Measurements from ENCODE around the gene KHDC1L. TPM values are rescaled to one million over a fixed set of nuclear protein-coding genes. Genes with fewer than 3 reads are reported as not detected.

The KHDC1L gene
- total RNA-seq, 1 experiment from 2014 or later, result not detected

- Histone ChIP-seq H4K8ac (replicated peaks; ENCODE audit: insufficient read length, low read depth, low read length) (no peak overlapping the region), H2BK15ac (ENCODE audit: low read depth, low read length) (no peak overlapping the region), H3K9me3 (ENCODE audit: control insufficient read depth, low read depth, low read length) (no peaks in the 10 kb centered on the region), H3K4ac (ENCODE audit: low read depth, low read length) (no peak overlapping the region), H3K56ac (ENCODE audit: insufficient read length, low read depth, low read length) (no peak overlapping the region), H3K79me1 (ENCODE audit: insufficient read depth, low read depth, low read length, poor library complexity, severe bottlenecking) (no peaks in the 10 kb centered on the region), H3K23me2 (ENCODE audit: insufficient read length, low read depth, low read length, poor library complexity, severe bottlenecking) (no peaks in the 10 kb centered on the region), H2BK5ac (ENCODE audit: insufficient read length, low read length) (no peak overlapping the region), H3K79me2 (ENCODE audit: insufficient read depth, low read length) (no peaks in the 10 kb centered on the region), H2BK120ac (ENCODE audit: low read depth, low read length, poor library complexity, severe bottlenecking) (no peak overlapping the region), H4K20me1 (ENCODE audit: control insufficient read depth, insufficient read depth, insufficient read length) (no peaks in the 10 kb centered on the region), H3K23ac (ENCODE audit: insufficient read length, low read depth, low read length) (no peak overlapping the region), H3K9ac (ENCODE audit: extremely low read depth, insufficient read length, low read length) (no peak overlapping the region), H3K14ac (ENCODE audit: insufficient read depth, low read length) (no peak overlapping the region), H3K27me3 (ENCODE audit: insufficient read depth, low read length) (no peaks in the 10 kb centered on the region), H3K4me2 (ENCODE audit: insufficient read depth, insufficient read length, low read length) (no peak overlapping the region), H3K27ac (ENCODE audit: insufficient read length, low read depth, low read length) (no peak overlapping the region), H2BK20ac (ENCODE audit: low read depth, low read length, poor library complexity, severe bottlenecking) (no peak overlapping the region), H3K18ac (ENCODE audit: insufficient read length, low read depth, low read length) (no peak overlapping the region), H4K91ac (ENCODE audit: insufficient read length, low read depth, low read length) (no peak overlapping the region), H4K5ac (ENCODE audit: insufficient read length, low read depth, low read length) (no peak overlapping the region), H2AFZ (ENCODE audit: low read length) (no peak overlapping the region), H3K4me1 (ENCODE audit: insufficient read depth, low read length) (no peaks in the 10 kb centered on the region), H3T11ph (ENCODE audit: low read length) (no peak overlapping the region), H2AK5ac (ENCODE audit: insufficient read length, low read length) (no peak overlapping the region), H2BK12ac (ENCODE audit: insufficient read length, low read depth, low read length) (no peak overlapping the region)
- no peak for TF ChIP-seq CTCF (conservative IDR thresholded peaks at IDR 0.05)
- no peak for DNase-seq
- Mint-ChIP-seq H3K9me3 (no peaks in the 10 kb centered on the region), H3K36me3 (ENCODE audit: insufficient read depth in 1 of 3, low read depth in 3 of 3) (no peaks in the 10 kb centered on the region), H3K27ac (no peak overlapping the region), H3K4me1 (no peaks in the 10 kb centered on the region), H3K27me3 (ENCODE audit: low read depth) (no peaks in the 10 kb centered on the region), H3K4me3 (no peak overlapping the region)
- no CpG with 5 or more reads among the region's 4 CpGs for WGBS (ENCODE audit: extremely low coverage, insufficient read length, low lambda C conversion rate)
Measured at GRCh38 chr6:73174646-73175045, 50.6 kb downstream of the KHDC1L start.

Other genes starting within 250 kb of the KHDC1L start
- 7.7 and 7.8 TPM in 2 replicates for gene KHDC1, start 37.7 kb upstream of the KHDC1L start, total RNA-seq (2021)
- 1.2 TPM in 2 replicates for gene DPPA5, start 128.8 kb upstream of the KHDC1L start, total RNA-seq (2021)
- gene KHDC3L, start 137.2 kb upstream of the KHDC1L start, total RNA-seq (2021), result 0.22 TPM in 1 of 2 replicates, not detected in the other
- gene OOEP, start 144.4 kb upstream of the KHDC1L start, total RNA-seq (2021), result not detected in 2 replicates
- gene DDX43, start 169.3 kb upstream of the KHDC1L start, total RNA-seq (2021), result 0.33 TPM in 1 of 2 replicates, not detected in the other
- gene CGAS, start 226.8 kb upstream of the KHDC1L start, total RNA-seq (2021), result 1.7 and 1.8 TPM in 2 replicates
- gene MTO1, start 236.2 kb upstream of the KHDC1L start, total RNA-seq (2021), result 23.9 and 27.8 TPM in 2 replicates

All from H9 (cell line).